ENCODE data around the gene NFILZ.
"Not testable (repeated sequence)": the region's sequence is repeated elsewhere in the genome, so short reads cannot be mapped to it uniquely, and the experiment has no call there.

DNA sequence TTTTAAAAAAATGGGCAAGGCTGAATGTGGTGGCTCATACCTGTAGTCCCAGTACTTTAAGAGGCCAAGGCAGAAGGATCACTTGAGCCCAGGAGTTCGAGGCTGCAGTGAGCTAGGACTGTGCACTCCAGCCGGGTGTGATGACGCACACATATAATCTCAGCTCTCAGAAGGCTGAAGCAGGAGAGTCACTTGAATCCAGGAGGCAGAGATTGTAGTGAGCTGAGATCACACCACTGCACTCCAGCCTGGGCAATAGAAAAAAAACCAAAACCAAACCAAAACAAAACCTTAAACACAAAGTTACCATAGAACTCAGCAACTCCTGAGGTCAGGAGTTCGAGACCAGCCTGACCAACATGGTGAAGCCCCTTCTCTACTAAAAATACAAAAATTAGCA lies 6.6 kb downstream of the NFILZ start:
- TF ChIP-seq ZNF530 (tag by site-specific recombination; IDR thresholded peaks at IDR 0.05; ENCODE audit: low read depth); ZNF184 (tag by site-specific recombination; IDR thresholded peaks at IDR 0.05); ZNF510 (tag by site-specific recombination; IDR thresholded peaks at IDR 0.05; ENCODE audit: insufficient replicate concordance); ZNF324 (tag by site-specific recombination; IDR thresholded peaks at IDR 0.05); FEZF1 (tag by site-specific recombination; IDR thresholded peaks at IDR 0.05); ZNF366 (tag by site-specific recombination; conservative IDR thresholded peaks at IDR 0.05); ZNF19 (tag by site-specific recombination; IDR thresholded peaks at IDR 0.05; ENCODE audit: low read depth); ZBTB1 (tag by site-specific recombination; IDR thresholded peaks at IDR 0.05): not testable (repeated sequence)
- TF ChIP-seq, protein P1, sequence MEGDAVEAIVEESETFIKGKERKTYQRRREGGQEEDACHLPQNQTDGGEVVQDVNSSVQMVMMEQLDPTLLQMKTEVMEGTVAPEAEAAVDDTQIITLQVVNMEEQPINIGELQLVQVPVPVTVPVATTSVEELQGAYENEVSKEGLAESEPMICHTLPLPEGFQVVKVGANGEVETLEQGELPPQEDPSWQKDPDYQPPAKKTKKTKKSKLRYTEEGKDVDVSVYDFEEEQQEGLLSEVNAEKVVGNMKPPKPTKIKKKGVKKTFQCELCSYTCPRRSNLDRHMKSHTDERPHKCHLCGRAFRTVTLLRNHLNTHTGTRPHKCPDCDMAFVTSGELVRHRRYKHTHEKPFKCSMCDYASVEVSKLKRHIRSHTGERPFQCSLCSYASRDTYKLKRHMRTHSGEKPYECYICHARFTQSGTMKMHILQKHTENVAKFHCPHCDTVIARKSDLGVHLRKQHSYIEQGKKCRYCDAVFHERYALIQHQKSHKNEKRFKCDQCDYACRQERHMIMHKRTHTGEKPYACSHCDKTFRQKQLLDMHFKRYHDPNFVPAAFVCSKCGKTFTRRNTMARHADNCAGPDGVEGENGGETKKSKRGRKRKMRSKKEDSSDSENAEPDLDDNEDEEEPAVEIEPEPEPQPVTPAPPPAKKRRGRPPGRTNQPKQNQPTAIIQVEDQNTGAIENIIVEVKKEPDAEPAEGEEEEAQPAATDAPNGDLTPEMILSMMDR (tag by site-specific recombination; IDR thresholded peaks at IDR 0.05), result not testable (repeated sequence)

Measured in HEK293 (cell line).